ENCODE measurements around the gene RGSL1.

The RGSL1 gene

DNA sequence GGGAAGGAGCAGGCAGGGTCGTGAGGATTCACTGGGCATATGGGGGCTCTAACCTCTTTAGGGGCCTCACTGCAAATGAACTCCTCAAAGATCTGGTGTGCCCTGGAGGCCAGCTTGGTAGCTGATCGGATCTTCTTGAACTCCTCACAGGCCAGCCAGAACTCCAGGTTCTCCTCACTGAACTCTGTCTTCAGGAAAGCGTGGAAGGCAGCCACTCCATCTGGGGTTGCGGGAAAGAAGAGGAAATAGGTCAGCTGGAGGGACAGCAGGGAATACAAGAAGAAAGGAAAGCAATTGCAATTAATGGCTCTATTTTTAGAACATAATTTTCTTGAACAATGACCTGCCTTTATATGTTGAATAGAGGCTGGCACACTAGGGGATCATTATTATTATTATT, 152.0 kb downstream of the RGSL1 start:
- TF ChIP-seq ZNF565 (CRISPR knock-in tag; conservative IDR thresholded peaks at IDR 0.05; ENCODE audit: low read depth) (no peak), ESRRG (CRISPR knock-in tag; IDR thresholded peaks at IDR 0.05) (no peak), TCF4 (CRISPR knock-in tag; IDR thresholded peaks at IDR 0.05; ENCODE audit: borderline replicate concordance) (no peak), PPARA (CRISPR knock-in tag; IDR thresholded peaks at IDR 0.05; ENCODE audit: borderline replicate concordance) (no peak), CSDC2 (CRISPR knock-in tag; IDR thresholded peaks at IDR 0.05) (no peak), ZNF8 (CRISPR knock-in tag; IDR thresholded peaks at IDR 0.05) (no peak), ARNTL (CRISPR knock-in tag; IDR thresholded peaks at IDR 0.05; ENCODE audit: borderline replicate concordance, low read depth) (no peak), ZFP3 (CRISPR knock-in tag; IDR thresholded peaks at IDR 0.05) (no peak)
- TF ChIP-seq, protein P1, sequence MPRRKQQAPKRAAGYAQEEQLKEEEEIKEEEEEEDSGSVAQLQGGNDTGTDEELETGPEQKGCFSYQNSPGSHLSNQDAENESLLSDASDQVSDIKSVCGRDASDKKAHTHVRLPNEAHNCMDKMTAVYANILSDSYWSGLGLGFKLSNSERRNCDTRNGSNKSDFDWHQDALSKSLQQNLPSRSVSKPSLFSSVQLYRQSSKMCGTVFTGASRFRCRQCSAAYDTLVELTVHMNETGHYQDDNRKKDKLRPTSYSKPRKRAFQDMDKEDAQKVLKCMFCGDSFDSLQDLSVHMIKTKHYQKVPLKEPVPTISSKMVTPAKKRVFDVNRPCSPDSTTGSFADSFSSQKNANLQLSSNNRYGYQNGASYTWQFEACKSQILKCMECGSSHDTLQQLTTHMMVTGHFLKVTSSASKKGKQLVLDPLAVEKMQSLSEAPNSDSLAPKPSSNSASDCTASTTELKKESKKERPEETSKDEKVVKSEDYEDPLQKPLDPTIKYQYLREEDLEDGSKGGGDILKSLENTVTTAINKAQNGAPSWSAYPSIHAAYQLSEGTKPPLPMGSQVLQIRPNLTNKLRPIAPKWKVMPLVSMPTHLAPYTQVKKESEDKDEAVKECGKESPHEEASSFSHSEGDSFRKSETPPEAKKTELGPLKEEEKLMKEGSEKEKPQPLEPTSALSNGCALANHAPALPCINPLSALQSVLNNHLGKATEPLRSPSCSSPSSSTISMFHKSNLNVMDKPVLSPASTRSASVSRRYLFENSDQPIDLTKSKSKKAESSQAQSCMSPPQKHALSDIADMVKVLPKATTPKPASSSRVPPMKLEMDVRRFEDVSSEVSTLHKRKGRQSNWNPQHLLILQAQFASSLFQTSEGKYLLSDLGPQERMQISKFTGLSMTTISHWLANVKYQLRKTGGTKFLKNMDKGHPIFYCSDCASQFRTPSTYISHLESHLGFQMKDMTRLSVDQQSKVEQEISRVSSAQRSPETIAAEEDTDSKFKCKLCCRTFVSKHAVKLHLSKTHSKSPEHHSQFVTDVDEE (CRISPR knock-in tag; IDR thresholded peaks at IDR 0.05): no peak
- TF ChIP-seq, protein P2, sequence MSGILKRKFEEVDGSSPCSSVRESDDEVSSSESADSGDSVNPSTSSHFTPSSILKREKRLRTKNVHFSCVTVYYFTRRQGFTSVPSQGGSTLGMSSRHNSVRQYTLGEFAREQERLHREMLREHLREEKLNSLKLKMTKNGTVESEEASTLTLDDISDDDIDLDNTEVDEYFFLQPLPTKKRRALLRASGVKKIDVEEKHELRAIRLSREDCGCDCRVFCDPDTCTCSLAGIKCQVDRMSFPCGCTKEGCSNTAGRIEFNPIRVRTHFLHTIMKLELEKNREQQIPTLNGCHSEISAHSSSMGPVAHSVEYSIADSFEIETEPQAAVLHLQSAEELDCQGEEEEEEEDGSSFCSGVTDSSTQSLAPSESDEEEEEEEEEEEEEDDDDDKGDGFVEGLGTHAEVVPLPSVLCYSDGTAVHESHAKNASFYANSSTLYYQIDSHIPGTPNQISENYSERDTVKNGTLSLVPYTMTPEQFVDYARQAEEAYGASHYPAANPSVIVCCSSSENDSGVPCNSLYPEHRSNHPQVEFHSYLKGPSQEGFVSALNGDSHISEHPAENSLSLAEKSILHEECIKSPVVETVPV (CRISPR knock-in tag; IDR thresholded peaks at IDR 0.05): no peak
- TF ChIP-seq, protein P3, sequence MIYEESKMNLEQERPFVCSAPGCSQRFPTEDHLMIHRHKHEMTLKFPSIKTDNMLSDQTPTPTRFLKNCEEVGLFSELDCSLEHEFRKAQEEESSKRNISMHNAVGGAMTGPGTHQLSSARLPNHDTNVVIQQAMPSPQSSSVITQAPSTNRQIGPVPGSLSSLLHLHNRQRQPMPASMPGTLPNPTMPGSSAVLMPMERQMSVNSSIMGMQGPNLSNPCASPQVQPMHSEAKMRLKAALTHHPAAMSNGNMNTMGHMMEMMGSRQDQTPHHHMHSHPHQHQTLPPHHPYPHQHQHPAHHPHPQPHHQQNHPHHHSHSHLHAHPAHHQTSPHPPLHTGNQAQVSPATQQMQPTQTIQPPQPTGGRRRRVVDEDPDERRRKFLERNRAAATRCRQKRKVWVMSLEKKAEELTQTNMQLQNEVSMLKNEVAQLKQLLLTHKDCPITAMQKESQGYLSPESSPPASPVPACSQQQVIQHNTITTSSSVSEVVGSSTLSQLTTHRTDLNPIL (CRISPR knock-in tag; IDR thresholded peaks at IDR 0.05; ENCODE audit: low read depth): no peak
- no peak for ATAC-seq

DNA sequence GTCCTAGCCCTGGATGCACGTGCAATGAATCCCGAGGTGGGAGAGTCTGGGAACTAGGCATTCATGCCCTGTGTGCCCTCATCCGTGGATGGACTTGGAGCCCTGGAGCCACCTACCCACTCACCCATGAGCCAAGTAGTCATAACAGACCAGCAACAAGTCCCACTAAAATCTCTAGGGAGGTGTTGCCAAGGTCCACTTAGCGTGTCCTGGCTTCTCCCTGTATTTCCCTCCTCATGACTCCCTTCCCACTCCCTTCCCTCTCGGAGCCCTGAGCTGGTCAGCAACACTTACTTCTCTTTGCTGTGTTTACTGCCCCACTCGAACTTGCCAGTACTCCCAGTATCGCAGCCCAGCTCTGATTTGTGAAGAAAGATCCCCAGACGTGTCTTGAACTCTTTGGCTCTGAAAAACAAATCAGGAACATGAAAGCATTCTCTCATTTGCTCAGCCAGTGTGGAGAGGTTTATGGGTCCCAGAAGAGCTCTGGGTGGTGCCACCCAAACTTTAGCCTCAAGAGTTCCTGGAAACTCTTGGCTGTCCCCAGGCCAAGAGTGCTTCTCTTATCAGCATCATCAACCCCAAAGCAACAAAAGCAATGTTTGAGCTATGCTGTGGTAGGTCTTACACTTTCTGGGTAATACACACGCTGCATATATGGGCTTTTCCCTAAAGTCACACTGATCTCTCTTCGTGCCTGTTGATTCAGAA, 153.1 kb downstream of the RGSL1 start:
- ATAC-seq: no peak
- TF ChIP-seq RARB (CRISPR knock-in tag; IDR thresholded peaks at IDR 0.05) (no peak), SNAI2 (CRISPR knock-in tag; IDR thresholded peaks at IDR 0.05) (no peak), GLIS3 (CRISPR knock-in tag; IDR thresholded peaks at IDR 0.05) (no peak), ZNF565 (CRISPR knock-in tag; conservative IDR thresholded peaks at IDR 0.05; ENCODE audit: low read depth) (no peak), BACH2 (CRISPR knock-in tag; IDR thresholded peaks at IDR 0.05; ENCODE audit: borderline replicate concordance) (no peak), PPARA (CRISPR knock-in tag; IDR thresholded peaks at IDR 0.05; ENCODE audit: borderline replicate concordance) (no peak), ZC3H10 (CRISPR knock-in tag; IDR thresholded peaks at IDR 0.05) (no peak), ESRRG (CRISPR knock-in tag; IDR thresholded peaks at IDR 0.05) (no peak), ZFP30 (CRISPR knock-in tag; IDR thresholded peaks at IDR 0.05) (no peak), ISL1 (CRISPR knock-in tag; IDR thresholded peaks at IDR 0.05) (no peak), CSDC2 (CRISPR knock-in tag; IDR thresholded peaks at IDR 0.05) (no peak)
- TF ChIP-seq, protein P4, sequence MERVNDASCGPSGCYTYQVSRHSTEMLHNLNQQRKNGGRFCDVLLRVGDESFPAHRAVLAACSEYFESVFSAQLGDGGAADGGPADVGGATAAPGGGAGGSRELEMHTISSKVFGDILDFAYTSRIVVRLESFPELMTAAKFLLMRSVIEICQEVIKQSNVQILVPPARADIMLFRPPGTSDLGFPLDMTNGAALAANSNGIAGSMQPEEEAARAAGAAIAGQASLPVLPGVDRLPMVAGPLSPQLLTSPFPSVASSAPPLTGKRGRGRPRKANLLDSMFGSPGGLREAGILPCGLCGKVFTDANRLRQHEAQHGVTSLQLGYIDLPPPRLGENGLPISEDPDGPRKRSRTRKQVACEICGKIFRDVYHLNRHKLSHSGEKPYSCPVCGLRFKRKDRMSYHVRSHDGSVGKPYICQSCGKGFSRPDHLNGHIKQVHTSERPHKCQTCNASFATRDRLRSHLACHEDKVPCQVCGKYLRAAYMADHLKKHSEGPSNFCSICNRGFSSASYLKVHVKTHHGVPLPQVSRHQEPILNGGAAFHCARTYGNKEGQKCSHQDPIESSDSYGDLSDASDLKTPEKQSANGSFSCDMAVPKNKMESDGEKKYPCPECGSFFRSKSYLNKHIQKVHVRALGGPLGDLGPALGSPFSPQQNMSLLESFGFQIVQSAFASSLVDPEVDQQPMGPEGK (CRISPR knock-in tag; IDR thresholded peaks at IDR 0.05; ENCODE audit: borderline replicate concordance): no peak
- TF ChIP-seq, protein P3 (CRISPR knock-in tag; IDR thresholded peaks at IDR 0.05; ENCODE audit: low read depth): no peak

DNA sequence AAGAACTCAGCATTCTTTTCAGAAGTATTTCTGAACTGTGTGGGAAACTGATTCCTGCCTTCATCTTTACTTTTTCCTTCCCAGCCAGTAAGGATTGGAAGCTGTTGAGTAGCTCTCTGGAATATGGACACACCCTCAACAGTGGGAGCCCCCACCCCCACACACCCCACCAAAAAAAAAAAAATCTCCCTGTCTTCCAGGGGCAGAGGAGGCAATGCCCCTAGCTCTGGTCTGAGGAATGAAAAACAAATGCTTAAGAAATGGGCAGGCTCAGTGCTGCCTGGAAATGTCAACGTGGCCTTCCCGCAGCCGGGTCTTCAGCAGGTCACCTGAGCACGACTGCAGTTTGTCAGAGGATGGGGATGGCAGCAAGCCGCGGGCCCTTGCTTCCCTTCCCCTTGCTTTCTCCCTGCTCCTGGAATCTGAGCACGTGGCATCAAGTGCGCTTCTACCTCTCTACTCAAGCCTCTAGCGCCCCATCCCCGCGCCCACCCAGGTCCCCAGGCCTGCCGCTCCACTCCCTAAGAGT, 153.8 kb downstream of the RGSL1 start:
- no peak; the same call in 2 of the 3 replicates for ATAC-seq
- TF ChIP-seq BACH2 (CRISPR knock-in tag; IDR thresholded peaks at IDR 0.05; ENCODE audit: borderline replicate concordance) (no peak), ARNTL (CRISPR knock-in tag; IDR thresholded peaks at IDR 0.05; ENCODE audit: borderline replicate concordance, low read depth) (no peak), RARB (CRISPR knock-in tag; IDR thresholded peaks at IDR 0.05) (no peak), SNAI2 (CRISPR knock-in tag; IDR thresholded peaks at IDR 0.05) (no peak), TOX (CRISPR knock-in tag; IDR thresholded peaks at IDR 0.05; ENCODE audit: borderline replicate concordance) (no peak), ZNF565 (CRISPR knock-in tag; conservative IDR thresholded peaks at IDR 0.05; ENCODE audit: low read depth) (no peak), ISL1 (CRISPR knock-in tag; IDR thresholded peaks at IDR 0.05) (no peak), OSR1 (CRISPR knock-in tag; IDR thresholded peaks at IDR 0.05) (no peak), ESRRG (CRISPR knock-in tag; IDR thresholded peaks at IDR 0.05) (no peak)
- TF ChIP-seq, protein P5, sequence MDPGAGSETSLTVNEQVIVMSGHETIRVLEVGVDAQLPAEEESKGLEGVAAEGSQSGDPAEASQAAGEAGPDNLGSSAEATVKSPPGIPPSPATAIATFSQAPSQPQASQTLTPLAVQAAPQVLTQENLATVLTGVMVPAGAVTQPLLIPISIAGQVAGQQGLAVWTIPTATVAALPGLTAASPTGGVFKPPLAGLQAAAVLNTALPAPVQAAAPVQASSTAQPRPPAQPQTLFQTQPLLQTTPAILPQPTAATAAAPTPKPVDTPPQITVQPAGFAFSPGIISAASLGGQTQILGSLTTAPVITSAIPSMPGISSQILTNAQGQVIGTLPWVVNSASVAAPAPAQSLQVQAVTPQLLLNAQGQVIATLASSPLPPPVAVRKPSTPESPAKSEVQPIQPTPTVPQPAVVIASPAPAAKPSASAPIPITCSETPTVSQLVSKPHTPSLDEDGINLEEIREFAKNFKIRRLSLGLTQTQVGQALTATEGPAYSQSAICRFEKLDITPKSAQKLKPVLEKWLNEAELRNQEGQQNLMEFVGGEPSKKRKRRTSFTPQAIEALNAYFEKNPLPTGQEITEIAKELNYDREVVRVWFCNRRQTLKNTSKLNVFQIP (CRISPR knock-in tag; IDR thresholded peaks at IDR 0.05; ENCODE audit: borderline replicate concordance, low read depth): no peak
- TF ChIP-seq, protein P4 (CRISPR knock-in tag; IDR thresholded peaks at IDR 0.05; ENCODE audit: borderline replicate concordance): no peak

Measured in SK-N-SH treated with all-trans-retinoic acid at 6 μM for 48 hours (cell line).